ENCODE results near the gene SPATA13. TPM values are rescaled to one million over a fixed set of nuclear protein-coding genes. Genes with fewer than 3 reads are reported as not detected.

Gene SPATA13
- total and polyA plus RNA-seq, 10 of the 15 experiments (the other 5 are each of a cell fraction or from before 2014, with no cell fraction given): 2.4 to 11.1 (median 10.2) TPM

DNA sequence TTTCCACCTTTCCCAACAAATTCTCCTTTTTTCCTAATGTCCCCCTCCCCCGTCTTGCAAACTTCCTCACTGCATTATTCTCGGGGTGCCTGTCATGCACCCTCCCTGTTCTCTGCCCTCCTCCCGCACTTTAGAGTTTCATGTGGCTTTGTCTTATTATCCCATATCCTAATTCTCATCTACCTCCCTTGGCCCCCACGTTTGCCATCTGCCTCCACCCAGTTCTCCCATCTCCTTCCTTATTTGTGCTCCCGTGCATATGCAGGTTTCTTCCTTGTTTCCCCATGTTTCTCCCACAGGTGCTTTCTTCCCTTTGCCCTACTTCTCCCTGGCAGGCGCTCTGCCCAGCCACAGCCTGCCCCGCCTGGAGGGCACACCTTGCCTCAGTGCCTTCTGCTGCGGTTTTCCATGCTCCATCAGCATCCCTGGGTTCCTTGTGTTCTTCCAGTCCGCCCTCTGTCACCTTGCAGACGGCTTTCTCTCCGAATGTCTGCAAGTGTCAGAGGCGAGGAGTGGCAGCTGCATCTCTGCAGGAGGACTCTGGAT is 1.5 kb downstream of the SPATA13 start:
- intact Hi-C loops (cut with micrococcal nuclease; ENCODE audit: unreplicated experiment) (no loop called here), in situ Hi-C loops (cut with MboI) (no loop called here)
- H3K27ac ChIP-seq (ENCODE audit: control insufficient read depth, insufficient read depth): no peak overlapping the region
- no peaks in the 10 kb centered on the region; the same call in 1 of the 2 replicates for H3K4me1 ChIP-seq (ENCODE audit: control insufficient read depth, insufficient read depth, low read length)
- no peaks in the 10 kb centered on the region for H4K20me1 ChIP-seq (ENCODE audit: control insufficient read depth, insufficient read depth)
- TF ChIP-seq NFYB (IDR thresholded peaks at IDR 0.05; ENCODE audit: insufficient read depth, low read depth, low read length): no peak
- TF ChIP-seq ZSCAN29 (IDR thresholded peaks at IDR 0.05): no peak
- TF ChIP-seq ZBED1 (IDR thresholded peaks at IDR 0.05; ENCODE audit: borderline replicate concordance): no peak
- TF ChIP-seq, protein P1, sequence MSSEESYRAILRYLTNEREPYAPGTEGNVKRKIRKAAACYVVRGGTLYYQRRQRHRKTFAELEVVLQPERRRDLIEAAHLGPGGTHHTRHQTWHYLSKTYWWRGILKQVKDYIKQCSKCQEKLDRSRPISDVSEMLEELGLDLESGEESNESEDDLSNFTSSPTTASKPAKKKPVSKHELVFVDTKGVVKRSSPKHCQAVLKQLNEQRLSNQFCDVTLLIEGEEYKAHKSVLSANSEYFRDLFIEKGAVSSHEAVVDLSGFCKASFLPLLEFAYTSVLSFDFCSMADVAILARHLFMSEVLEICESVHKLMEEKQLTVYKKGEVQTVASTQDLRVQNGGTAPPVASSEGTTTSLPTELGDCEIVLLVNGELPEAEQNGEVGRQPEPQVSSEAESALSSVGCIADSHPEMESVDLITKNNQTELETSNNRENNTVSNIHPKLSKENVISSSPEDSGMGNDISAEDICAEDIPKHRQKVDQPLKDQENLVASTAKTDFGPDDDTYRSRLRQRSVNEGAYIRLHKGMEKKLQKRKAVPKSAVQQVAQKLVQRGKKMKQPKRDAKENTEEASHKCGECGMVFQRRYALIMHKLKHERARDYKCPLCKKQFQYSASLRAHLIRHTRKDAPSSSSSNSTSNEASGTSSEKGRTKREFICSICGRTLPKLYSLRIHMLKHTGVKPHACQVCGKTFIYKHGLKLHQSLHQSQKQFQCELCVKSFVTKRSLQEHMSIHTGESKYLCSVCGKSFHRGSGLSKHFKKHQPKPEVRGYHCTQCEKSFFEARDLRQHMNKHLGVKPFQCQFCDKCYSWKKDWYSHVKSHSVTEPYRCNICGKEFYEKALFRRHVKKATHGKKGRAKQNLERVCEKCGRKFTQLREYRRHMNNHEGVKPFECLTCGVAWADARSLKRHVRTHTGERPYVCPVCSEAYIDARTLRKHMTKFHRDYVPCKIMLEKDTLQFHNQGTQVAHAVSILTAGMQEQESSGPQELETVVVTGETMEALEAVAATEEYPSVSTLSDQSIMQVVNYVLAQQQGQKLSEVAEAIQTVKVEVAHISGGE (CRISPR knock-in tag; IDR thresholded peaks at IDR 0.05): no peak
- no peak for TF ChIP-seq KAT2A (conservative IDR thresholded peaks at IDR 0.05; ENCODE audit: control insufficient read depth, low read depth, low read length)
- TF ChIP-seq ZNF207 (IDR thresholded peaks at IDR 0.05; ENCODE audit: borderline replicate concordance): no peak
- TF ChIP-seq ATF7 (IDR thresholded peaks at IDR 0.05; ENCODE audit: low read depth): no peak
- TF ChIP-seq, protein P2, sequence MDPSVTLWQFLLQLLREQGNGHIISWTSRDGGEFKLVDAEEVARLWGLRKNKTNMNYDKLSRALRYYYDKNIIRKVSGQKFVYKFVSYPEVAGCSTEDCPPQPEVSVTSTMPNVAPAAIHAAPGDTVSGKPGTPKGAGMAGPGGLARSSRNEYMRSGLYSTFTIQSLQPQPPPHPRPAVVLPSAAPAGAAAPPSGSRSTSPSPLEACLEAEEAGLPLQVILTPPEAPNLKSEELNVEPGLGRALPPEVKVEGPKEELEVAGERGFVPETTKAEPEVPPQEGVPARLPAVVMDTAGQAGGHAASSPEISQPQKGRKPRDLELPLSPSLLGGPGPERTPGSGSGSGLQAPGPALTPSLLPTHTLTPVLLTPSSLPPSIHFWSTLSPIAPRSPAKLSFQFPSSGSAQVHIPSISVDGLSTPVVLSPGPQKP (IDR thresholded peaks at IDR 0.05; ENCODE audit: low read depth, low read length): no peak
- no peak for TF ChIP-seq SP1 (IDR thresholded peaks at IDR 0.05; ENCODE audit: low read depth, low read length)
- TF ChIP-seq RELA (IDR thresholded peaks at IDR 0.05; ENCODE audit: borderline replicate concordance, partially characterized antibody): no peak
- no peak for TF ChIP-seq ASH2L (IDR thresholded peaks at IDR 0.05; ENCODE audit: borderline replicate concordance, low read depth)
- no peak for TF ChIP-seq HCFC1 (IDR thresholded peaks at IDR 0.05; ENCODE audit: low read length)
- no peak for TF ChIP-seq CBX3 (IDR thresholded peaks at IDR 0.05; ENCODE audit: borderline replicate concordance, low read depth)
- ChIA-PET SMC1A (ENCODE audit: uncharacterized antibody, unreplicated experiment) (no interaction called here), POLR2A (interaction anchor here (0.6 to 1.0 kb wide), 2 partner anchors 11 to 115 kb away, joined by 3 read pairs; no protein-coding TSS in a partner anchor), CTCF (interaction anchor here (0.6 kb wide), 1 partner anchor 15 kb away, joined by 3 read pairs; no protein-coding TSS in a partner anchor), RAD21 (ENCODE audit: unreplicated experiment) (no interaction called here)
- no peak overlapping the region for H3K4me2 ChIP-seq (ENCODE audit: control insufficient read depth, insufficient read depth)
- no TSS peak for BruUV-seq (replicated peaks)
- no peaks in the 10 kb centered on the region for H3K79me2 ChIP-seq (ENCODE audit: control insufficient read depth, insufficient read depth, low read length)
- ATAC-seq (no peak), DNase-seq (ENCODE audit: low read depth, low spot score) (no peak), FAIRE-seq (no peak)
- no peaks in the 10 kb centered on the region for H3K36me3 ChIP-seq (ENCODE audit: control insufficient read depth in 2 of 2, insufficient read depth in 2 of 2, low read length in 1 of 2)
- H3K9ac ChIP-seq (ENCODE audit: control insufficient read depth, insufficient read depth, low read length): no peak overlapping the region
- no peak overlapping the region for H2AFZ ChIP-seq (ENCODE audit: control insufficient read depth, low read depth, low read length)
- H3K9me3 ChIP-seq (replicated peaks; ENCODE audit: control insufficient read depth, insufficient read depth, low read length): no peaks in the 10 kb centered on the region
- no peak overlapping the region for H3K4me3 ChIP-seq
- whole genome bisulfite sequencing (ENCODE audit: insufficient coverage, insufficient replicate concordance, low lambda C conversion rate, missing lambda C conversion rate): 59% methylated on average over 12 of the region's 12 CpGs
- peaks cover 0 to 16% of the 10 kb centered on the region in 2 experiments; a peak in 2 of 4 replicates for H3K27me3 ChIP-seq (replicated peaks in 1 of 2; ENCODE audit: control insufficient read depth in 2 of 2, insufficient read depth in 2 of 2, low read length in 1 of 2)

Measured in GM12878 (cell line).